Neural progenitor cell (in vitro differentiated cells): Measurements from ENCODE around the gene RTN4.

Experiments used
- CTCF ChIP-seq: fragments of 200-600 bp; sonication (generic); IDR thresholded peaks from 2 replicates; pipeline ENCODE4 v1.5.1; 2017; ENCODE audit warnings: antibody characterized with exemption, mild to moderate bottlenecking
- EZH2 ChIP-seq: fragments of 200-600 bp; sonication (generic); IDR thresholded peaks from 2 replicates; pipeline ENCODE4 v1.6.1; 2017; ENCODE audit warnings: antibody characterized with exemption, mild to moderate bottlenecking, moderate library complexity
- EZH2phosphoT487 ChIP-seq: fragments of 200-600 bp; sonication (generic); IDR thresholded peaks from 2 replicates; pipeline ENCODE4 v1.6.1; 2017; ENCODE audit warnings: antibody characterized with exemption

DNA sequence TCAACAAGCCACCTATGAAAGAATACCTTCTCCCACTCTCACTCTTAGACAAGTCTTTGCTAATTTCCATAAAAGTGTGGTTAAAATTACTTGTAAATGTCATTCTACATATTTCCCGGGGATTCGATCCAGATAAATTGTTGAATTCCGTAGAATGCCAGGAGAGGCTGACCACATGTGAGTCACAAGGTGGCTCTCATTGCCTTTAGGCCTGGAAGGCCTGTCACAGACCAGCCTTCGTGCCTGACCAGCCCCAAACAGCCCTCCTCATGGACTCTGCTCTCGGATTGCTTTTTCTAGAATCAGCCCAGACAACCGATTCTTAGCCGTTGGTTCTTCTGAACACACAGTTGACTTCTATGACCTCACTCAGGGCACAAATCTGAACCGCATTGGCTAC is 86.0 kb downstream of the RTN4 start:
- TF ChIP-seq CTCF (no peak), EZH2 (no peak), EZH2phosphoT487 (no peak)
